Panc1 (cell line): Measurements from ENCODE around the gene EXOC8.

Experiments
- POLR2AphosphoS5 ChIP-seq: IDR thresholded peaks from 2 replicates; pipeline ENCODE4 v1.6.1; 2012; ENCODE audit warnings: mild to moderate bottlenecking, low read depth, low read length, moderate library complexity
- TCF7L2 ChIP-seq: IDR thresholded peaks from 2 replicates; pipeline ENCODE4 v1.6.1; 2011; ENCODE audit warnings: mild to moderate bottlenecking, low read depth, low read length, inconsistent platforms
- TF ChIP-seq, protein P1 (sequence below): fragments of 450-650 bp; IDR thresholded peaks from 2 replicates; pipeline ENCODE4 v1.5.1; 2017; ENCODE audit warnings: mild to moderate bottlenecking

- TF ChIP-seq POLR2AphosphoS5, result no peak
- TF ChIP-seq, protein P1, sequence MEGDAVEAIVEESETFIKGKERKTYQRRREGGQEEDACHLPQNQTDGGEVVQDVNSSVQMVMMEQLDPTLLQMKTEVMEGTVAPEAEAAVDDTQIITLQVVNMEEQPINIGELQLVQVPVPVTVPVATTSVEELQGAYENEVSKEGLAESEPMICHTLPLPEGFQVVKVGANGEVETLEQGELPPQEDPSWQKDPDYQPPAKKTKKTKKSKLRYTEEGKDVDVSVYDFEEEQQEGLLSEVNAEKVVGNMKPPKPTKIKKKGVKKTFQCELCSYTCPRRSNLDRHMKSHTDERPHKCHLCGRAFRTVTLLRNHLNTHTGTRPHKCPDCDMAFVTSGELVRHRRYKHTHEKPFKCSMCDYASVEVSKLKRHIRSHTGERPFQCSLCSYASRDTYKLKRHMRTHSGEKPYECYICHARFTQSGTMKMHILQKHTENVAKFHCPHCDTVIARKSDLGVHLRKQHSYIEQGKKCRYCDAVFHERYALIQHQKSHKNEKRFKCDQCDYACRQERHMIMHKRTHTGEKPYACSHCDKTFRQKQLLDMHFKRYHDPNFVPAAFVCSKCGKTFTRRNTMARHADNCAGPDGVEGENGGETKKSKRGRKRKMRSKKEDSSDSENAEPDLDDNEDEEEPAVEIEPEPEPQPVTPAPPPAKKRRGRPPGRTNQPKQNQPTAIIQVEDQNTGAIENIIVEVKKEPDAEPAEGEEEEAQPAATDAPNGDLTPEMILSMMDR, result no peak
- TF ChIP-seq TCF7L2, result no peak
Observed at GRCh38 chr1:231354330-231355020, 16.8 kb upstream of the EXOC8 start.
